Gastrocnemius medialis (tissue), 4 donors: ENCODE measurements around the gene AKAP6.

Source experiments
- CTCF ChIP-seq, 5 experiments: fragments of 450-650 bp in 3 of 5; fragments of 200-600 bp in 2 of 5; sonication (generic) in 2 of 5; IDR thresholded peaks in 4 of 5; conservative IDR thresholded peaks in 1 of 5; 1 replicate in 4 of 5; 2 replicates in 1 of 5; pipeline ENCODE4 v1.5.1; 2016 to 2019; ENCODE audit warnings: antibody characterized with exemption in 5 of 5, mild to moderate bottlenecking in 3 of 5, moderate library complexity in 3 of 5
- POLR2A ChIP-seq, 2 donors: fragments of 450-650 bp; IDR thresholded peaks; one replicate each; pipeline ENCODE4 v1.6.1; 2017; ENCODE audit warnings: antibody characterized with exemption in 2 of 2, mild to moderate bottlenecking in 2 of 2, moderate library complexity in 2 of 2

- no peak for TF ChIP-seq CTCF (IDR thresholded peaks at IDR 0.05 in 4 of 5, conservative IDR thresholded peaks at IDR 0.05 in 1 of 5)
- no peak for TF ChIP-seq POLR2A (IDR thresholded peaks at IDR 0.05)
Observed at GRCh38 chr14:32883188-32883587, 554.1 kb downstream of the AKAP6 start.
